Panc1 (cell line): ENCODE results near the gene HSPB7. TPM values are rescaled to one million over a fixed set of nuclear protein-coding genes. Genes with fewer than 3 reads are reported as not detected.

Source experiments
- ATAC-seq: fragments of 200-7000 bp; cut with Tn5 transposase; 2 replicates; pipeline ENCODE4 v1.9.1; 2020; ENCODE audit warnings: mild to moderate bottlenecking, moderate library complexity
- BruUV-seq: library from RNA; stranded (reverse); fragments of 400-500 nt; replicated peaks from 2 replicates; lab custom pipeline; 2021; lab: Mats Ljungman, UMichigan
- CTCF ChIA-PET: fragments of 300-600 bp; sonication (Branson Sonifier 250); formaldehyde crosslinking; loops from one replicate; lab custom pipeline; 2022; ENCODE audit warnings: antibody characterized with exemption; lab: Charles Lee
- POLR2A ChIA-PET: fragments of 300-600 bp; sonication (Branson Sonifier 250); formaldehyde crosslinking; loops from one replicate; lab custom pipeline; 2022; ENCODE audit warnings: antibody characterized with exemption; lab: Charles Lee
- DNase-seq: peaks from one replicate; pipeline ENCODE4 v3.0.0-alpha.2; 2010; ENCODE audit warnings: low read depth, low spot score
- H3K27ac ChIP-seq: 2 replicates; pipeline ENCODE4 v1.5.1; 2011; ENCODE audit warnings: mild to moderate bottlenecking, low read length, inconsistent platforms
- H3K27me3 ChIP-seq: fragments of 200-500 bp; sonication (Bioruptor generic); 2 replicates; pipeline ENCODE4 v1.6.0; 2014; ENCODE audit warnings: low read length, inconsistent platforms; ENCODE audit not compliant: control insufficient read depth, insufficient read depth
- H3K36me3 ChIP-seq: fragments of 200-500 bp; sonication (Bioruptor generic); 2 replicates; pipeline ENCODE4 v1.5.1; 2014; ENCODE audit warnings: inconsistent platforms, mild to moderate bottlenecking, low read length, moderate library complexity; ENCODE audit not compliant: control insufficient read depth, insufficient read depth
- H3K4me1 ChIP-seq: 2 replicates; pipeline ENCODE4 v1.5.1; 2011; ENCODE audit warnings: inconsistent platforms, mild to moderate bottlenecking, low read length, moderate library complexity; ENCODE audit not compliant: control insufficient read depth, insufficient read depth
- H3K4me3 ChIP-seq, 2 experiments: 2 replicates each; pipeline ENCODE4 v1.5.1; 2011 to 2012; ENCODE audit warnings: low read depth in 2 of 2, low read length in 2 of 2, mild to moderate bottlenecking in 2 of 2, inconsistent platforms in 1 of 2, moderate library complexity in 1 of 2
- H3K9me3 ChIP-seq: fragments of 200-500 bp; sonication (Bioruptor generic); 2 replicates; pipeline ENCODE4 v1.5.1; 2014; ENCODE audit warnings: low read depth, mild to moderate bottlenecking, inconsistent platforms, low read length, moderate library complexity; ENCODE audit not compliant: control insufficient read depth, insufficient read depth
- CTCF ChIP-seq: fragments of 450-650 bp; IDR thresholded peaks from 2 replicates; pipeline ENCODE4 v1.5.1; 2017; ENCODE audit warnings: mild to moderate bottlenecking
- POLR2AphosphoS5 ChIP-seq: IDR thresholded peaks from 2 replicates; pipeline ENCODE4 v1.6.1; 2012; ENCODE audit warnings: mild to moderate bottlenecking, low read depth, low read length, moderate library complexity
- REST ChIP-seq, 2 experiments: IDR thresholded peaks; 2 replicates each; pipeline ENCODE4 v1.6.1; 2011 to 2012; ENCODE audit warnings: low read depth in 2 of 2, control low read depth in 1 of 2, low read length in 1 of 2, mild to moderate bottlenecking in 1 of 2, moderate library complexity in 1 of 2; ENCODE audit not compliant: insufficient read depth in 1 of 2
- SIN3A ChIP-seq: IDR thresholded peaks from 2 replicates; pipeline ENCODE4 v1.6.1; 2012; ENCODE audit warnings: low read depth, mild to moderate bottlenecking, low read length, moderate library complexity, borderline replicate concordance; ENCODE audit not compliant: insufficient read depth
- TCF7L2 ChIP-seq: IDR thresholded peaks from 2 replicates; pipeline ENCODE4 v1.6.1; 2011; ENCODE audit warnings: mild to moderate bottlenecking, low read depth, low read length, inconsistent platforms
- in situ Hi-C: cut with HindIII; loops from 2 replicates; pipeline ENCODE4 v1.10.0; 2016; ENCODE audit warnings: low sequenced_read_pairs, low pct_unique_long_range_greater_than_20kb
- intact Hi-C: fragments of 100-400 bp; cut with micrococcal nuclease; formaldehyde crosslinking; loops from one replicate; pipeline ENCODE4 v1.10.0; 2022; ENCODE audit not compliant: unreplicated experiment
- total RNA-seq: library from RNA; stranded (reverse); gene quantifications from one replicate; pipeline ENCODE4 v1.2.1, GENCODE V29; 2021; ENCODE audit not compliant: unreplicated experiment

HSPB7 gene
- total RNA-seq, 1 experiment from 2014 or later: 0.10 TPM

- no peaks in the 10 kb centered on the region for H3K9me3 ChIP-seq
- intact Hi-C loops: loop anchor here (2.0 kb wide), 1 partner anchor 47 kb away; no protein-coding TSS in a partner anchor
- H3K27me3 ChIP-seq: no peaks in the 10 kb centered on the region
- no peak overlapping the region for H3K27ac ChIP-seq
- H3K4me1 ChIP-seq: peaks cover 14% of the 10 kb centered on the region
- H3K4me3 ChIP-seq: no peak overlapping the region
- ChIA-PET POLR2A (no interaction called here), CTCF (interaction anchor here (1.0 kb wide), 1 partner anchor 30 kb away, joined by 3 read pairs; no protein-coding TSS in a partner anchor)
- in situ Hi-C loops: no loop called here
- no peak for DNase-seq
- no peak for TF ChIP-seq TCF7L2
- BruUV-seq: no TSS peak
- no peaks in the 10 kb centered on the region for H3K36me3 ChIP-seq
- no peak for ATAC-seq
Measured at GRCh38 chr1:16009678-16010077, 8.2 kb downstream of the HSPB7 start.

GRCh38 chr1:16009030-16009460, 8.8 kb downstream of the HSPB7 start:
- POLR2A ChIA-PET: no interaction called here
- DNase-seq: peak; percentile 66

GRCh38 chr1:16007671-16008341, 10.0 kb downstream of the HSPB7 start:
- intact Hi-C loops: loop anchor here (2.0 kb wide), 1 partner anchor 49 kb away; no protein-coding TSS in a partner anchor
- no peak overlapping the region for H3K4me3 ChIP-seq
- no TSS peak for BruUV-seq
- POLR2A ChIA-PET: no interaction called here
- CTCF ChIA-PET: interaction anchor here (0.6 to 0.7 kb wide), 2 partner anchors 37 to 147 kb away, joined by 3 to 4 read pairs; no protein-coding TSS in a partner anchor
- in situ Hi-C loops: no loop called here
- no peaks in the 10 kb centered on the region for H3K9me3 ChIP-seq
- ATAC-seq: no peak
- no peaks in the 10 kb centered on the region; the same call in 1 of the 2 replicates for H3K4me1 ChIP-seq
- no peak for DNase-seq
- H3K27ac ChIP-seq: no peak overlapping the region
- TF ChIP-seq SIN3A (no peak), CTCF (no peak), POLR2AphosphoS5 (no peak), TCF7L2 (no peak), REST (IDR thresholded peaks at IDR 0.05; ENCODE audit: insufficient read depth in 1 of 2, low read depth in 2 of 2, low read length in 1 of 2) (no peak)
- H3K27me3 ChIP-seq: no peaks in the 10 kb centered on the region
- no peaks in the 10 kb centered on the region for H3K36me3 ChIP-seq

More at GRCh38 chr1:16009030-16009460, 8.8 kb downstream of the HSPB7 start:
- intact Hi-C loops (loop anchor here (2.0 kb wide), 1 partner anchor 48 kb away; no protein-coding TSS in a partner anchor), in situ Hi-C loops (no loop called here)
- Histone ChIP-seq H3K27ac (no peak overlapping the region), H3K9me3 (no peaks in the 10 kb centered on the region), H3K4me1 (peaks cover 8% of the 10 kb centered on the region), H3K27me3 (no peaks in the 10 kb centered on the region), H3K4me3 (no peak overlapping the region), H3K36me3 (no peaks in the 10 kb centered on the region)
- TF ChIP-seq TCF7L2 (no peak), CTCF (peak; percentile 96)
- BruUV-seq: no TSS peak
- peak; percentile 82 for ATAC-seq
- CTCF ChIA-PET: no interaction called here
